HepG2 (cell line): Measurements from ENCODE around the gene MGAT5. TPM values are rescaled to one million over a fixed set of nuclear protein-coding genes. Genes with fewer than 3 reads are reported as not detected.

ENCODE experiments used
- ATAC-seq: fragments of 200-7000 bp; cut with Tn5 transposase; 3 replicates; pipeline ENCODE4 v1.9.1; 2020; ENCODE audit warnings: mild to moderate bottlenecking, moderate library complexity
- BruUV-seq: library from RNA; stranded (reverse); fragments of 400-500 nt; replicated peaks from 2 replicates; lab custom pipeline; 2021; lab: Mats Ljungman, UMichigan
- CTCF ChIA-PET: fragments of 300-600 bp; formaldehyde crosslinking; extraction: SDS; loops from one replicate; lab custom pipeline; 2021; ENCODE audit warnings: low total read pairs, inconsistent platforms, low intra/inter-chr PET ratio; lab: Yijun Ruan, JAX
- POLR2A ChIA-PET: fragments of 350-600 bp; sonication (Branson Sonifier 250); formaldehyde crosslinking; loops from one replicate; lab custom pipeline; 2020; ENCODE audit warnings: antibody characterized with exemption, inconsistent platforms; lab: Yijun Ruan, JAX
- DNase-seq: peaks from one replicate; pipeline ENCODE4 v3.0.0-alpha.2; 2015; ENCODE audit warnings: low spot score
- FAIRE-seq: peaks from 3 replicates; lab custom pipeline; 2011; peaks lifted over from hg19 to GRCh38; lab: Jason Lieb, UNC
- H2AFZ ChIP-seq: one replicate; pipeline ENCODE4 v1.6.1; 2011; ENCODE audit warnings: low read length, inconsistent platforms
- H3K27ac ChIP-seq: fragments of 300-600 bp; 3 replicates; pipeline ENCODE4 v1.8.0; 2011; ENCODE audit warnings: mixed run types, mild to moderate bottlenecking, mixed read lengths, low read length, inconsistent platforms; ENCODE audit not compliant: insufficient read depth; ENCODE audit errors: extremely low read length
- H3K27me3 ChIP-seq, 2 experiments: fragments of 200-600 bp in 1 of 2; 2 replicates in 1 of 2; 3 replicates in 1 of 2; pipeline versions ENCODE4 v1.6.0 to v1.8.0; 2011; ENCODE audit warnings: low read length in 2 of 2, mild to moderate bottlenecking in 2 of 2, moderate library complexity in 2 of 2, inconsistent platforms in 1 of 2; ENCODE audit not compliant: insufficient read depth in 2 of 2, control insufficient read depth in 1 of 2
- H3K36me3 ChIP-seq, 2 experiments: fragments of 200-600 bp in 1 of 2; replicated peaks in 1 of 2; 2 replicates in 1 of 2; 3 replicates in 1 of 2; pipeline versions ENCODE4 v1.5.1 to v1.8.0; 2011; ENCODE audit warnings: low read length in 2 of 2, inconsistent platforms in 1 of 2; ENCODE audit not compliant: insufficient read depth in 2 of 2, control insufficient read depth in 1 of 2
- H3K4me1 ChIP-seq: 2 replicates; pipeline ENCODE4 v1.5.1; 2012; ENCODE audit warnings: low read length, inconsistent platforms; ENCODE audit not compliant: insufficient read depth
- H3K4me2 ChIP-seq: 2 replicates; pipeline ENCODE4 v1.6.0; 2011; ENCODE audit warnings: low read depth, low read length, inconsistent platforms
- H3K4me3 ChIP-seq, 3 experiments: fragments of 200-600 bp in 1 of 3; sonication (generic), shearing (Covaris generic) in 1 of 3; replicated peaks in 1 of 3; 2 replicates each; pipeline ENCODE4 v1.5.1; 2011 to 2016; ENCODE audit warnings: low read length in 3 of 3, inconsistent platforms in 2 of 3, low read depth in 2 of 3, mild to moderate bottlenecking in 2 of 3, control low read depth in 1 of 3, mixed read lengths in 1 of 3; ENCODE audit not compliant: insufficient read depth in 1 of 3
- H3K79me2 ChIP-seq: one replicate; pipeline ENCODE4 v1.6.1; 2011; ENCODE audit warnings: low read length, inconsistent platforms; ENCODE audit not compliant: insufficient read depth
- H3K9ac ChIP-seq: 2 replicates; pipeline ENCODE4 v1.6.0; 2011; ENCODE audit warnings: mild to moderate bottlenecking, low read depth, low read length, inconsistent platforms; ENCODE audit not compliant: insufficient read depth
- H3K9me3 ChIP-seq: 2 replicates; pipeline ENCODE4 v1.5.1; 2012; ENCODE audit warnings: mild to moderate bottlenecking, low read length
- H4K20me1 ChIP-seq: 2 replicates; pipeline ENCODE4 v1.6.0; 2011; ENCODE audit warnings: inconsistent platforms, mild to moderate bottlenecking, low read length, moderate library complexity; ENCODE audit not compliant: insufficient read depth
- ARNT2 ChIP-seq: sonication (generic); formaldehyde crosslinking; IDR thresholded peaks from 2 replicates; pipeline ENCODE4 v1.8.0; 2022; ENCODE audit warnings: mild to moderate bottlenecking, low read depth, missing genetic modification reagents, moderate library complexity
- CBX2 ChIP-seq, 2 experiments: fragments of 200-600 bp in 1 of 2; sonication (generic); formaldehyde crosslinking in 1 of 2; IDR thresholded peaks; 2 replicates each; pipeline versions ENCODE4 v1.7.0 to v1.8.1; 2018 to 2022; ENCODE audit warnings: low read depth in 2 of 2, low read length in 1 of 2, mild to moderate bottlenecking in 1 of 2, missing genetic modification reagents in 1 of 2
- DPF2 ChIP-seq: sonication (generic); formaldehyde crosslinking; IDR thresholded peaks from 2 replicates; pipeline ENCODE4 v1.4.0; 2020; ENCODE audit warnings: mild to moderate bottlenecking, low read depth, missing genetic modification reagents, borderline replicate concordance
- ELF3 ChIP-seq: IDR thresholded peaks from 2 replicates; pipeline ENCODE4 v1.6.1; 2016; ENCODE audit warnings: missing genetic modification reagents, missing compliant biosample characterization
- IKZF4 ChIP-seq: sonication (generic); formaldehyde crosslinking; IDR thresholded peaks from 2 replicates; pipeline ENCODE4 v1.5.1; 2020; ENCODE audit warnings: borderline replicate concordance, mild to moderate bottlenecking, low read depth, missing genetic modification reagents; ENCODE audit errors: not compliant biosample characterization
- ISL2 ChIP-seq: sonication (generic); formaldehyde crosslinking; IDR thresholded peaks from 2 replicates; pipeline ENCODE4 v1.5.0; 2020; ENCODE audit warnings: missing genetic modification reagents
- JUND ChIP-seq: sonication (generic); formaldehyde crosslinking; IDR thresholded peaks from 2 replicates; pipeline ENCODE4 v1.8.0; 2022; ENCODE audit warnings: mild to moderate bottlenecking, missing genetic modification reagents
- MED8 ChIP-seq: sonication (generic); formaldehyde crosslinking; IDR thresholded peaks from 2 replicates; pipeline ENCODE4 v1.8.1; 2023; ENCODE audit warnings: mild to moderate bottlenecking, missing genetic modification reagents; ENCODE audit not compliant: insufficient replicate concordance
- MLLT10 ChIP-seq: sonication (generic); formaldehyde crosslinking; IDR thresholded peaks from 2 replicates; pipeline ENCODE4 v1.4.0; 2020; ENCODE audit warnings: missing genetic modification reagents
- NR0B2 ChIP-seq: sonication (generic); formaldehyde crosslinking; IDR thresholded peaks from 2 replicates; pipeline ENCODE4 v1.4.0; 2020; ENCODE audit warnings: mild to moderate bottlenecking, missing genetic modification reagents
- PCBP2 ChIP-seq: fragments of 200-400 bp; formaldehyde crosslinking; optimal IDR thresholded peaks from 2 replicates; pipeline ENCODE3; 2018; ENCODE audit warnings: low read length, low read depth; ENCODE audit not compliant: poor library complexity, severe bottlenecking
- SPEN ChIP-seq: sonication (generic); formaldehyde crosslinking; IDR thresholded peaks from 2 replicates; pipeline ENCODE4 v1.5.1; 2020; ENCODE audit warnings: low read depth, mild to moderate bottlenecking, missing genetic modification reagents
- SRSF4 ChIP-seq: fragments of 200-400 bp; formaldehyde crosslinking; IDR thresholded peaks from one replicate; pipeline ENCODE4 v1.6.1; 2018; ENCODE audit warnings: mild to moderate bottlenecking, low read depth, low read length, moderate library complexity; ENCODE audit not compliant: poor library complexity, severe bottlenecking
- U2AF2 ChIP-seq: fragments of 200-400 bp; formaldehyde crosslinking; IDR thresholded peaks from 2 replicates; pipeline ENCODE4 v1.6.1; 2017; ENCODE audit warnings: low read depth, mild to moderate bottlenecking, low read length
- ZMYM4 ChIP-seq: sonication (generic); formaldehyde crosslinking; IDR thresholded peaks from 2 replicates; pipeline ENCODE4 v1.8.1; 2023; ENCODE audit warnings: mild to moderate bottlenecking, missing genetic modification reagents
- ZNF460 ChIP-seq: sonication (generic); formaldehyde crosslinking; IDR thresholded peaks from 2 replicates; pipeline ENCODE4 v1.5.1; 2020; ENCODE audit warnings: missing genetic modification reagents, mild to moderate bottlenecking, borderline replicate concordance
- ZNF484 ChIP-seq: sonication (generic); formaldehyde crosslinking; IDR thresholded peaks from 2 replicates; pipeline ENCODE4 v1.5.1; 2020; ENCODE audit warnings: mild to moderate bottlenecking, low read depth, missing genetic modification reagents, borderline replicate concordance
- ZNF546 ChIP-seq: sonication (generic); formaldehyde crosslinking; conservative IDR thresholded peaks from 2 replicates; pipeline ENCODE4 v1.8.1; 2023; ENCODE audit warnings: mild to moderate bottlenecking, missing genetic modification reagents
- ZNF720 ChIP-seq: sonication (generic); formaldehyde crosslinking; IDR thresholded peaks from 2 replicates; pipeline ENCODE4 v1.4.0; 2020; ENCODE audit warnings: missing genetic modification reagents
- ZNF740 ChIP-seq: sonication (generic); formaldehyde crosslinking; IDR thresholded peaks from 2 replicates; pipeline ENCODE4 v1.4.0; 2020; ENCODE audit warnings: missing genetic modification reagents
- ZNF891 ChIP-seq: sonication (generic); formaldehyde crosslinking; IDR thresholded peaks from 2 replicates; pipeline ENCODE4 v1.5.0; 2020; ENCODE audit warnings: mild to moderate bottlenecking, missing genetic modification reagents
- WGBS: methylation state at CpG from one replicate; pipeline ENCODE4 v1.1.6; 2017; ENCODE audit warnings: low lambda C conversion rate; 5-methylcytosine and 5-hydroxymethylcytosine counted together
- in situ Hi-C: cut with HindIII; loops from 2 replicates; pipeline ENCODE4 v1.10.0; 2017; ENCODE audit warnings: low pct_unique_long_range_greater_than_20kb; ENCODE audit not compliant: extremely low pct_ligation_motif_present
- intact Hi-C: fragments of 100-400 bp; cut with micrococcal nuclease; formaldehyde crosslinking; loops from one replicate; pipeline ENCODE4 v1.10.0; 2022; ENCODE audit not compliant: unreplicated experiment
- polyA plus RNA-seq, 8 experiments: library from polyadenylated mRNA; depleted of rRNA in 3 of 8; stranded (reverse) in 7 of 8; unstranded in 1 of 8; fragments of >200 nt; fragmentation: Illumina TruSeq in 4 of 8; extraction: Trizol in 4 of 8; gene quantifications; 2 replicates each; pipeline versions ENCODE4 v1.2.1 to v1.2.3, GENCODE V29; 2011 to 2016; ENCODE audit warnings: low read depth in 4 of 8, missing spikeins in 1 of 8, mixed read lengths in 1 of 8; ENCODE audit not compliant: insufficient read depth in 1 of 8
- total RNA-seq, 5 experiments: library from RNA; depleted of rRNA; stranded (reverse); fragments of >200 nt; fragmentation: Illumina TruSeq; extraction: Trizol; gene quantifications; 2 replicates each; pipeline ENCODE4 v1.2.3, GENCODE V29; 2016; ENCODE audit warnings: low read depth in 1 of 5
- TF ChIP-seq, protein P1 (sequence below): sonication (generic); formaldehyde crosslinking; IDR thresholded peaks from 2 replicates; pipeline ENCODE4 v1.4.0; 2020; ENCODE audit warnings: low read depth, mild to moderate bottlenecking, missing genetic modification reagents

MGAT5 gene
- total and polyA plus RNA-seq, 2 of the 13 experiments (the other 11 are each of a cell fraction or from before 2014, with no cell fraction given): 33.1 to 60.2 TPM

GRCh38 chr2:134386310-134386709 lies 132.4 kb downstream of the MGAT5 start (continued):
- TF ChIP-seq IKZF4 (CRISPR knock-in tag) (no peak), CBX2 (IDR thresholded peaks at IDR 0.05; ENCODE audit: low read depth, low read length) (no peak), CBX2 (CRISPR knock-in tag; IDR thresholded peaks at IDR 0.05; ENCODE audit: low read depth) (no peak)

- H2AFZ ChIP-seq: no peak overlapping the region
- intact Hi-C loops: no loop called here
- no peak overlapping the region for H3K4me2 ChIP-seq
- H3K4me3 ChIP-seq: no peak overlapping the region
- DNase-seq (no peak), FAIRE-seq (no peak), ATAC-seq (no peak)
- no peak overlapping the region for H3K27ac ChIP-seq
- H3K4me1 ChIP-seq: no peaks in the 10 kb centered on the region
- no peaks in the 10 kb centered on the region for H3K27me3 ChIP-seq
- no peak overlapping the region for H3K9ac ChIP-seq
- peaks cover 0 to 3% of the 10 kb centered on the region in 2 experiments; a peak in 3 of 5 replicates for H3K36me3 ChIP-seq
- no peaks in the 10 kb centered on the region for H3K79me2 ChIP-seq
- WGBS: 96% methylated on average over 1 of the region's 1 CpG
- POLR2A ChIA-PET: no interaction called here
- CTCF ChIA-PET: no interaction called here
- in situ Hi-C loops: no loop called here
- no peaks in the 10 kb centered on the region for H4K20me1 ChIP-seq
- TF ChIP-seq ZNF460 (CRISPR knock-in tag) (no peak), JUND (no peak), ELF3 (CRISPR knock-in tag) (no peak), ZNF546 (no peak), MED8 (CRISPR knock-in tag) (no peak), SPEN (CRISPR knock-in tag) (no peak), ZNF891 (CRISPR knock-in tag) (no peak), ZMYM4 (CRISPR knock-in tag) (no peak), DPF2 (CRISPR knock-in tag) (no peak), ZNF484 (no peak), ZNF720 (CRISPR knock-in tag) (no peak), ARNT2 (CRISPR knock-in tag) (no peak), ISL2 (CRISPR knock-in tag) (no peak), MLLT10 (no peak), ZNF740 (CRISPR knock-in tag) (no peak), U2AF2 (no peak), NR0B2 (CRISPR knock-in tag) (no peak), SRSF4 (no peak), PCBP2 (no peak)
- TF ChIP-seq, protein P1, sequence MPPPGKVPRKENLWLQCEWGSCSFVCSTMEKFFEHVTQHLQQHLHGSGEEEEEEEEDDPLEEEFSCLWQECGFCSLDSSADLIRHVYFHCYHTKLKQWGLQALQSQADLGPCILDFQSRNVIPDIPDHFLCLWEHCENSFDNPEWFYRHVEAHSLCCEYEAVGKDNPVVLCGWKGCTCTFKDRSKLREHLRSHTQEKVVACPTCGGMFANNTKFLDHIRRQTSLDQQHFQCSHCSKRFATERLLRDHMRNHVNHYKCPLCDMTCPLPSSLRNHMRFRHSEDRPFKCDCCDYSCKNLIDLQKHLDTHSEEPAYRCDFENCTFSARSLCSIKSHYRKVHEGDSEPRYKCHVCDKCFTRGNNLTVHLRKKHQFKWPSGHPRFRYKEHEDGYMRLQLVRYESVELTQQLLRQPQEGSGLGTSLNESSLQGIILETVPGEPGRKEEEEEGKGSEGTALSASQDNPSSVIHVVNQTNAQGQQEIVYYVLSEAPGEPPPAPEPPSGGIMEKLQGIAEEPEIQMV (CRISPR knock-in tag): no peak
- BruUV-seq: no TSS peak
- H3K9me3 ChIP-seq: no peaks in the 10 kb centered on the region
Measured at GRCh38 chr2:134389381-134389780, 135.5 kb downstream of the MGAT5 start.
